Tracheal epithelial cell (primary cell): ENCODE results near the gene VSIG10L2. TPM values are rescaled to one million over a fixed set of nuclear protein-coding genes. Genes with fewer than 3 reads are reported as not detected.

Source experiments
- total RNA-seq: library from RNA; depleted of rRNA; stranded (reverse); fragments of >200 nt; gene quantifications from 2 replicates; pipeline ENCODE4 v1.2.1, GENCODE V29; 2014

Gene VSIG10L2
- not detected in 2 replicates for total RNA-seq

DNA sequence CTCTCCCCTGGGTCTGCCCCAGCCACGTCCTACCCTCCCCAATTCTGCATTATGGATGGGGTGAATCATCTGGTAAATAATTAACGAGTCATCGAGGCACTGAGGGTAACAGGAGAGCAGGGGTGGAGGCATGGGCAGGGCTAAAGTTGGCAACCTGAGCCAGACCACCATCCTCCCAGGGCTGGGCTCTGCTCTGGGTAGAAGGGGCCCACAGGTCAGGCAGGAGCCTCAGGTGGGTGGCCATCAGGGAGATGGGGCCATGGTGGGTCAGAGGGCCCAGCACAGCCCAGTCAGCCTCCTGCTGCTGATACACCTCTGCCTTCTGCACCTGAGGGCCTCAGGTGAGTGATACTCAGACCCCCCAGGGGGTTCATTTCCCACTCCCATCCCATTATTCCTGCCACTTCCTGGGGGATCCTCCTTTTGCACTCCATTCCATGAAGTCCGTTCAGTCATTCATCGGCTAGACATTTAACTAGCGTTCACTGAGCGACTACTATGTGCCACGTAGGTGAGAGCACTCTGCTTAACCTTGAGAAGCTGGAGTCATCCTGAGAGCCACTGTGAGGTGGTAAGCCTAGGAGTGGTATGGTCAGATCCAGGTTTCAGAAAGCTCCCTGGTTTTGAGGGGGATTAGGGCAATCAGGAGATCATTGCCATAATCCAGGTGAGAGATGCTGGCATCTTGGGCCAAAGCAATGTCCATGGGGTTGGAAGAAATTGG lies at the start of gene VSIG10L2:
VSIG10L2 (plus strand) TSS at position 248 of the 724 bp plus-strand sequence; CDS start at position 260, 12 bp downstream.

DNA sequence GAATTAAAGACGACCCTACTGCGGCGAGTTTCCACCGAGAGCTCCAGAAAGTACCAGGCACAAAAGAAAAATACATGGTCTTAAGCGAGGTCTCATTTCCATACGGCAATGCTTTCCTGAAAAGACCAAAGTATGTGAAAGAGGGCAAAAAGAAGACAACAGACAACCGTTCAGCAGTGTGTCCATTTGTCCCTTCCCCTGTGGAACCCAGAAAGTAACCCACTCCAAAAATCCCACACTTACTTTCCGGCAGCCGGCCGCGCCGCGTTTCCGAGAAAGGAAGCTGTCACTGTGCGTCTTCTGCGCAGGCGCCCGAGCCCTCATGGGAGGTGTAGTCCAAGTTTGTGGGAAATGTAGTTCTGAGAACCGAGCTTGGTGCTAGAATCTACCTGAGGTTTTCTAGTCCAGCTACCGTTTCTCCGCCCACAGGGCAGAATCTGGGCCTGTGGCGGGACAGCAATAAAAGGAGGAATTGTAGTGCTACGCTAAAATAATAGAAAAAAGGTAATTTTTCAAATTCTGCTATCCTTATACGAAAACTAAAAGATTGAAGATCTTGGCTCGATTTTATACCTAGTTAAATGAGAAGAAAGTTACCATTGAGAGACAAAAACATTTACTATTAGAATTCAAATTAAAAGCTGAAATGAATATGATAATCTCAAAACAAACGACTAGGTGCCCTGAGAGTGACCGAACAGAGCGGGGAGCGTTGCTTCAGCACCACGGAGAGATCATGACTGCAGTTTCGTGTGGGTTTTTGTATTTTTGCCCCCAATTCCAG lies 42.7 kb upstream of the VSIG10L2 start, which contains the start of gene PUS3:
PUS3 (minus strand) TSS at position 280 of the 784 bp plus-strand sequence. CDS start 6,922 bp downstream, outside the sequence.

DNA sequence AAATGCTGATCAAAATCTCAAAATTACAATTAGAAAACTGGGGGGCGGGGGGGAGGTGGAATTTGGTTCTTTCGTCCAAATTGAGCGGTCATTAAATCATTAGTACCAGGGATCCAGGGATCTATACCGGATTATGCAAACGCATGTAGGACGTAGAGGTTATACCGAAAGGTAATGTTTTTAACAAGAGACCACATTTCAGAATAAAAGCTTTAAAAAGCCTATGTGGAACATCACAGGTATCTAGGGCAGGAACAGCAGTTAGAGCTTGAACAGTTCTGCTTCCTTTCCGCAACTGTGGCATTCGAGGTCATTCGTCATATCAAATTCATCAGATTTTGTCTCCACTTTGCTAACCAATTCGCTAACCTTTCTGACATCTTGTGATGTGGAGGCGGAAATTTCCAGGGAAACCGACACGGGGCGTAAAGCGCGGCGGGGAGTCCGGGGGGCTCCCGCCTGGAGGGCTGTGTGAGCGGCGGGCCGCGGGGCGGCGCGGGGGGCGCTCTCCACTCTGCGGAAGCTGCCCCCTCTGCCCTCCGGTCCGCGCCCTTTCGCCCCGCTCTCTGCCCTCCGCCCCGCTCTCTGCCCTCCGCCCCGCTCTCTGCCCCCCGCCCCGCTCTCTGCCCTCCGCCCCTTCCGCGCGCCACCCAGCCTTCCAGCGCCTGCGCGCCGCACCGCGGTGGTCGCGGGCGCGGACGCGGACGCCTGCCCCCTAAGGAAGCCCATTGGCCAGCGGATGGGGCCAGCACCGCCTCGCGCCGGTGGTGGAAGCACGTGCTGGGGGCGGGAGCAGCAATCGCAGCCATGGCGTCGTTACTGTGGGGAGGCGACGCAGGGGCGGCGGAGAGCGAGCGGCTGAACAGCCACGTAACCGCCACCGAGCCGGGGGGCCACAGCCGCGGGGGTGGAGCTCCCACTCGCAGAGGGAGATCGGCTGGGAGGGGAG lies 41.9 kb upstream of the VSIG10L2 start, which contains the start of gene DDX25:
DDX25 (plus strand) TSS at position 798 of the 949 bp plus-strand sequence; CDS start at position 808, 10 bp downstream.

Other genes with a start within 250 kb of the VSIG10L2 start
- not detected in 2 replicates for gene PATE1, start 199.8 kb upstream of the VSIG10L2 start, total RNA-seq
- gene PATE2, start 167.2 kb upstream of the VSIG10L2 start, total RNA-seq, result not detected in 2 replicates
- not detected in 2 replicates for gene PATE3, start 157.9 kb upstream of the VSIG10L2 start, total RNA-seq
- not detected in 2 replicates for gene PATE4, start 112.7 kb upstream of the VSIG10L2 start, total RNA-seq
- gene HYLS1, start 58.4 kb upstream of the VSIG10L2 start, total RNA-seq, result 2.1 and 3.1 TPM in 2 replicates
- gene PUS3, start 42.8 kb upstream of the VSIG10L2 start, total RNA-seq, result 10.1 and 18.5 TPM in 2 replicates
- gene DDX25, start 41.5 kb upstream of the VSIG10L2 start, total RNA-seq, result 0.24 TPM in 1 of 2 replicates, not detected in the other
- 1.5 and 2.9 TPM in 2 replicates for gene CDON, start 116.8 kb downstream of the VSIG10L2 start, total RNA-seq